GM12878 (cell line): ENCODE results near the gene RAB2B. TPM values are rescaled to one million over a fixed set of nuclear protein-coding genes. Genes with fewer than 3 reads are reported as not detected.

Experiments
- BACH1 ChIP-seq: fragments of 450-650 bp; IDR thresholded peaks from 2 replicates; pipeline ENCODE4 v1.6.1; 2017; ENCODE audit warnings: mild to moderate bottlenecking, borderline replicate concordance
- CBFB ChIP-seq: IDR thresholded peaks from 2 replicates; pipeline ENCODE4 v1.6.1; 2016; ENCODE audit warnings: antibody characterized with exemption, low read depth
- CREB1 ChIP-seq: IDR thresholded peaks from 2 replicates; pipeline ENCODE4 v1.6.1; 2012; ENCODE audit warnings: low read depth, mild to moderate bottlenecking, inconsistent platforms
- E2F4 ChIP-seq: IDR thresholded peaks from 2 replicates; pipeline ENCODE4 v1.6.1; 2012; ENCODE audit warnings: low read depth, low read length, improper control_type of control experiment
- FOXK2 ChIP-seq: fragments of 450-650 bp; IDR thresholded peaks from 2 replicates; pipeline ENCODE4 v1.6.1; 2017; ENCODE audit warnings: mild to moderate bottlenecking, moderate library complexity
- JUNB ChIP-seq: IDR thresholded peaks from 2 replicates; pipeline ENCODE4 v1.6.1; 2016; ENCODE audit warnings: antibody characterized with exemption, mild to moderate bottlenecking
- MTA3 ChIP-seq: IDR thresholded peaks from 2 replicates; pipeline ENCODE4 v1.6.1; 2012; ENCODE audit warnings: low read length, inconsistent platforms, borderline replicate concordance
- MYB ChIP-seq: fragments of 150-350 bp; IDR thresholded peaks from 2 replicates; pipeline ENCODE4 v1.6.1; 2014; ENCODE audit warnings: mild to moderate bottlenecking, low read depth, low read length, borderline replicate concordance
- NFXL1 ChIP-seq: fragments of 450-650 bp; IDR thresholded peaks from 2 replicates; pipeline ENCODE4 v1.6.1; 2017; ENCODE audit warnings: antibody characterized with exemption, mild to moderate bottlenecking, borderline replicate concordance
- NR2C1 ChIP-seq: fragments of 450-650 bp; IDR thresholded peaks from 2 replicates; pipeline ENCODE4 v1.6.1; 2017; ENCODE audit warnings: antibody characterized with exemption, mild to moderate bottlenecking, moderate library complexity
- NRF1 ChIP-seq: conservative IDR thresholded peaks from 2 replicates; pipeline ENCODE4 v1.6.1; 2011; ENCODE audit warnings: mild to moderate bottlenecking, low read depth, low read length, improper control_type of control experiment
- PAX5 ChIP-seq: IDR thresholded peaks from 2 replicates; pipeline ENCODE4 v1.6.1; 2011; ENCODE audit warnings: low read depth, low read length, borderline replicate concordance
- PKNOX1 ChIP-seq: fragments of 450-650 bp; IDR thresholded peaks from 2 replicates; pipeline ENCODE4 v1.6.1; 2016; ENCODE audit warnings: mild to moderate bottlenecking
- RFX5 ChIP-seq: IDR thresholded peaks from 2 replicates; pipeline ENCODE4 v1.6.1; 2011; ENCODE audit warnings: low read depth, low read length, improper control_type of control experiment
- RUNX3 ChIP-seq: IDR thresholded peaks from 2 replicates; pipeline ENCODE4 v1.6.1; 2012; ENCODE audit warnings: low read length, inconsistent platforms
- STAT1 ChIP-seq: fragments of 450-650 bp; conservative IDR thresholded peaks from 2 replicates; pipeline ENCODE4 v1.6.1; 2014; ENCODE audit warnings: antibody characterized with exemption, mild to moderate bottlenecking
- STAT3 ChIP-seq: IDR thresholded peaks from 2 replicates; pipeline ENCODE4 v1.6.1; 2011; ENCODE audit warnings: low read depth, low read length, improper control_type of control experiment
- TBL1XR1 ChIP-seq: IDR thresholded peaks from 2 replicates; pipeline ENCODE4 v1.6.1; 2012; ENCODE audit warnings: low read depth, low read length, improper control_type of control experiment
- TCF7 ChIP-seq: IDR thresholded peaks from 2 replicates; pipeline ENCODE4 v1.6.1; 2014; ENCODE audit warnings: antibody characterized with exemption, borderline replicate concordance
- YY1 ChIP-seq: IDR thresholded peaks from 2 replicates; pipeline ENCODE4 v1.6.1; 2011; ENCODE audit warnings: low read depth, mild to moderate bottlenecking, low read length
- ZBTB11 ChIP-seq: fragments of 450-650 bp; formaldehyde crosslinking; IDR thresholded peaks from 2 replicates; pipeline ENCODE4 v1.5.0; 2022; ENCODE audit warnings: mild to moderate bottlenecking, missing genetic modification characterization
- ZNF592 ChIP-seq: fragments of 450-650 bp; IDR thresholded peaks from 2 replicates; pipeline ENCODE4 v1.6.1; 2017; ENCODE audit warnings: mild to moderate bottlenecking, moderate library complexity
- polyA plus RNA-seq, 11 experiments: library from polyadenylated mRNA; depleted of rRNA in 4 of 11; unstranded in 6 of 11; stranded (reverse) in 5 of 11; fragments of >200 nt; fragmentation: Nextera tagmentation in 4 of 11; fragmentation: Illumina TruSeq in 1 of 11; extraction: Ambion mirVana in 4 of 11; extraction: Trizol in 1 of 11; gene quantifications; 1 replicate in 1 of 11; 2 replicates in 10 of 11; pipeline versions ENCODE4 v1.2.1 to v1.2.3, GENCODE V29; 2011 to 2016; ENCODE audit warnings: inconsistent platforms in 2 of 11, missing spikeins in 2 of 11, low read depth in 1 of 11
- total RNA-seq, 4 experiments: library from RNA; depleted of rRNA in 3 of 4; stranded (reverse); fragments of >200 nt in 3 of 4; fragmentation: Illumina TruSeq in 1 of 4; extraction: Trizol in 1 of 4; gene quantifications; 2 replicates each; pipeline versions ENCODE4 v1.2.1 to v1.2.3, GENCODE V29; 2013 to 2021

Gene RAB2B
- total and polyA plus RNA-seq, 10 of the 15 experiments (the other 5 are each of a cell fraction or from before 2014, with no cell fraction given): 5.6 to 45.1 (median 12.5) TPM

GRCh38 chr14:21510735-21511657 is 34.2 kb upstream of the RAB2B start, which contains the start of gene METTL3 (continued):
- TF ChIP-seq BACH1 (no peak; the same call in 1 of the 2 replicates), NRF1 (no peak), E2F4 (peak; percentile 76), NR2C1 (peak; percentile 98), RUNX3 (peak; percentile 43), RFX5 (no peak), TBL1XR1 (no peak; the same call in 1 of the 2 replicates), PAX5 (no peak), TCF7 (no peak), STAT1 (no peak), NFXL1 (no peak), STAT3 (no peak), FOXK2 (no peak; the same call in 1 of the 2 replicates), ZNF592 (no peak), ZBTB11 (CRISPR knock-in tag) (peak; percentile 35; the same call in 1 of the 2 replicates), PKNOX1 (peak; percentile 58; the same call in 1 of the 2 replicates), MTA3 (no peak), MYB (no peak; the same call in 1 of the 2 replicates), YY1 (peak; percentile 100), CBFB (peak; percentile 68), JUNB (no peak), CREB1 (peak; percentile 94)
